Gastrocnemius medialis (tissue), 4 donors: ENCODE results near the gene SPON1. TPM values are rescaled to one million over a fixed set of nuclear protein-coding genes. Genes with fewer than 3 reads are reported as not detected.

Source experiments
- ATAC-seq, 2 donors: fragments of 150-250 bp; one replicate each; pipeline ENCODE4 v1.9.1; 2016
- DNase-seq, 2 donors: peaks; one replicate each; pipeline ENCODE4 v3.0.0-alpha.2; 2019
- H3K27ac ChIP-seq, 4 donors: fragments of 200-600 bp; sonication (generic); 1 replicate in 1 of 4; 2 replicates in 3 of 4; pipeline ENCODE4 v1.5.1; 2016 to 2018; ENCODE audit warnings: mild to moderate bottlenecking in 2 of 4, moderate library complexity in 1 of 4
- H3K27me3 ChIP-seq, 3 donors: fragments of 200-600 bp; sonication (generic) in 2 of 3; 1 replicate in 1 of 3; 2 replicates in 2 of 3; pipeline versions ENCODE4 v1.5.1 to v1.6.0; 2016 to 2019; ENCODE audit warnings: mild to moderate bottlenecking in 1 of 3, moderate library complexity in 1 of 3
- H3K36me3 ChIP-seq, 2 donors: fragments of 200-600 bp; sonication (generic) in 1 of 2; one replicate each; pipeline ENCODE4 v1.5.1; 2017 to 2018
- H3K4me1 ChIP-seq, 2 donors: fragments of 200-600 bp; sonication (generic) in 1 of 2; one replicate each; pipeline ENCODE4 v1.5.1; 2016 to 2017; ENCODE audit warnings: mild to moderate bottlenecking in 2 of 2
- H3K4me3 ChIP-seq, 4 donors: fragments of 200-600 bp; sonication (generic) in 3 of 4; 1 replicate in 1 of 4; 2 replicates in 3 of 4; pipeline ENCODE4 v1.5.1; 2016 to 2019; ENCODE audit warnings: mild to moderate bottlenecking in 2 of 4
- H3K9me3 ChIP-seq, 3 donors: fragments of 200-600 bp; sonication (generic) in 2 of 3; 1 replicate in 1 of 3; 2 replicates in 2 of 3; pipeline ENCODE4 v1.5.1; 2016 to 2019
- CTCF ChIP-seq, 5 experiments: fragments of 450-650 bp in 3 of 5; fragments of 200-600 bp in 2 of 5; sonication (generic) in 2 of 5; IDR thresholded peaks in 4 of 5; conservative IDR thresholded peaks in 1 of 5; 1 replicate in 4 of 5; 2 replicates in 1 of 5; pipeline ENCODE4 v1.5.1; 2016 to 2019; ENCODE audit warnings: antibody characterized with exemption in 5 of 5, mild to moderate bottlenecking in 3 of 5, moderate library complexity in 3 of 5
- POLR2A ChIP-seq, 2 donors: fragments of 450-650 bp; IDR thresholded peaks; one replicate each; pipeline ENCODE4 v1.6.1; 2017; ENCODE audit warnings: antibody characterized with exemption in 2 of 2, mild to moderate bottlenecking in 2 of 2, moderate library complexity in 2 of 2
- in situ Hi-C, 4 donors: fragments of 200-750 bp; cut with MboI; loops; one replicate each; pipeline versions ENCODE4 v1.15.0 to v1.8.0; 2017; ENCODE audit warnings: low sequenced_read_pairs in 4 of 4
- intact Hi-C: fragments of 100-400 bp; cut with DNase I; formaldehyde crosslinking; loops from one replicate; pipeline ENCODE4 v1.15.1; 2023; ENCODE audit warnings: low total_unique reads
- total RNA-seq, 4 donors: library from RNA; depleted of rRNA; stranded (reverse); fragments of >200 nt; gene quantifications; one replicate each; pipeline versions ENCODE4 v1.1.0 to v1.2.3, GENCODE V29; 2016

SPON1 gene
- total RNA-seq, 4 donors from 2014 or later, result 0.10 to 1.6 (median 0.36) TPM

- DNase-seq (no peak), ATAC-seq (no peak)
- no peaks in the 10 kb centered on the region for H3K4me1 ChIP-seq
- H3K9me3 ChIP-seq, result no peaks in the 10 kb centered on the region
- in situ Hi-C loops (no loop called here), intact Hi-C loops (no loop called here)
- no peak overlapping the region for H3K27ac ChIP-seq
- H3K36me3 ChIP-seq, result no peaks in the 10 kb centered on the region
- TF ChIP-seq POLR2A (IDR thresholded peaks at IDR 0.05) (no peak), CTCF (IDR thresholded peaks at IDR 0.05 in 4 of 5, conservative IDR thresholded peaks at IDR 0.05 in 1 of 5) (no peak)
- H3K4me3 ChIP-seq, result no peak overlapping the region
- no peaks in the 10 kb centered on the region for H3K27me3 ChIP-seq
These were observed 140.2 kb downstream of the SPON1 start for GRCh38 chr11:14102766-14103165.

GRCh38 chr11:14105446-14105845 lies 142.9 kb downstream of the SPON1 start:
- DNase-seq (no peak), ATAC-seq (no peak)
- Histone ChIP-seq H3K27me3 (no peaks in the 10 kb centered on the region), H3K36me3 (no peaks in the 10 kb centered on the region), H3K4me1 (no peaks in the 10 kb centered on the region), H3K9me3 (no peaks in the 10 kb centered on the region), H3K27ac (no peak overlapping the region), H3K4me3 (no peak overlapping the region)
- intact Hi-C loops, result no loop called here
- no peak for TF ChIP-seq CTCF (IDR thresholded peaks at IDR 0.05 in 4 of 5, conservative IDR thresholded peaks at IDR 0.05 in 1 of 5)
- no peak for TF ChIP-seq POLR2A (IDR thresholded peaks at IDR 0.05)
- in situ Hi-C loops, result no loop called here

- H3K4me3 ChIP-seq, result no peak overlapping the region
- no peaks in the 10 kb centered on the region for H3K9me3 ChIP-seq
- H3K27me3 ChIP-seq, result no peaks in the 10 kb centered on the region
- no peaks in the 10 kb centered on the region for H3K4me1 ChIP-seq
- in situ Hi-C loops (no loop called here), intact Hi-C loops (no loop called here)
- no peak overlapping the region for H3K27ac ChIP-seq
- H3K36me3 ChIP-seq, result no peaks in the 10 kb centered on the region
- no peak for TF ChIP-seq CTCF (IDR thresholded peaks at IDR 0.05 in 4 of 5, conservative IDR thresholded peaks at IDR 0.05 in 1 of 5)
- no peak for TF ChIP-seq POLR2A (IDR thresholded peaks at IDR 0.05)
- ATAC-seq, result no peak
- DNase-seq, result no peak
These were observed 144.0 kb downstream of the SPON1 start for GRCh38 chr11:14106303-14107049.

- intact Hi-C loops, result no loop called here
These were observed 144.5 kb downstream of the SPON1 start for GRCh38 chr11:14107050-14107430.

More at GRCh38 chr11:14107050-14107430, 144.5 kb downstream of the SPON1 start:
- no peaks in the 10 kb centered on the region for H3K9me3 ChIP-seq
- no peak overlapping the region for H3K4me3 ChIP-seq
- H3K27ac ChIP-seq, result no peak overlapping the region
- TF ChIP-seq CTCF (IDR thresholded peaks at IDR 0.05 in 4 of 5, conservative IDR thresholded peaks at IDR 0.05 in 1 of 5), result no peak
- no peak for TF ChIP-seq POLR2A (IDR thresholded peaks at IDR 0.05)
- H3K36me3 ChIP-seq, result no peaks in the 10 kb centered on the region
- H3K4me1 ChIP-seq, result no peaks in the 10 kb centered on the region
- no peaks in the 10 kb centered on the region for H3K27me3 ChIP-seq
- in situ Hi-C loops, result no loop called here
- ATAC-seq (no peak), DNase-seq (no peak)
